ENCODE results near the gene INSIG1. TPM values are rescaled to one million over a fixed set of nuclear protein-coding genes. Genes with fewer than 3 reads are reported as not detected.

INSIG1 gene
- total and polyA plus RNA-seq, 4 donors = 54.2 to 264 (median 119) TPM

- H3K27ac ChIP-seq (ENCODE audit: low read depth in 1 of 2, low read length in 1 of 2) = no peak overlapping the region
- H3K36me3 ChIP-seq (ENCODE audit: control insufficient read depth in 4 of 4, insufficient read depth in 4 of 4, low read length in 4 of 4) = no peaks in the 10 kb centered on the region
- ATAC-seq (ENCODE audit: insufficient read depth, low FRiP score) = no peak
- H3K9ac ChIP-seq (ENCODE audit: insufficient read depth in 1 of 2, low read length in 2 of 2) = no peak overlapping the region
- TF ChIP-seq CTCF (IDR thresholded peaks at IDR 0.05; ENCODE audit: control extremely low read depth, extremely low read depth) = no peak
- H3K27me3 ChIP-seq (ENCODE audit: control insufficient read depth in 3 of 3, insufficient read depth in 3 of 3, low read length in 2 of 3) = no peaks in the 10 kb centered on the region
- DNase-seq = no peak
- no peak overlapping the region for H3K4me3 ChIP-seq
- peaks cover 0 to 7% (median 0%) of the 10 kb centered on the region in 4 donors for H3K9me3 ChIP-seq (ENCODE audit: control insufficient read depth in 4 of 4, insufficient read depth in 3 of 4, low read length in 3 of 4)
- WGBS, 2 donors = 82% methylated on average over 8 of the region's 8 CpGs
- H3K4me1 ChIP-seq (ENCODE audit: control insufficient read depth in 5 of 5, insufficient read depth in 5 of 5, low read length in 5 of 5) = peaks cover 0 to 12% (median 7%) of the 10 kb centered on the region in 5 donors
Measured at GRCh38 chr7:155293721-155294510, 3.8 kb upstream of the INSIG1 start.

DNA sequence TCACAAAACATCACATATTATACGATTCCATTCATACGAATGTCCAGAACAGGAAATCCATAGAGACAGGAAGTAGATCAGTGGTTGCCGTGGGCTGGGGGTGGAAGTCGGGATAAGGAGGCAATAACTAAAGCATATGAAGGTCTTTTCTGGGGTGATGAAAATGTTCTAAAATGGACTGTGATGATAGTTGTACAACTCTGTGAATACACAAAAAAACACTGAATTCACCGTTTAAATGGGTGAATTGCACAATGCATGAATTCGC lies 3.2 kb upstream of the INSIG1 start:
- no peak overlapping the region for H3K27ac ChIP-seq (ENCODE audit: low read depth in 1 of 2, low read length in 1 of 2)
- H3K4me3 ChIP-seq = no peak overlapping the region
- ATAC-seq (ENCODE audit: insufficient read depth, low FRiP score) = no peak
- H3K36me3 ChIP-seq (ENCODE audit: control insufficient read depth in 4 of 4, insufficient read depth in 4 of 4, low read length in 4 of 4) = no peaks in the 10 kb centered on the region
- TF ChIP-seq CTCF (IDR thresholded peaks at IDR 0.05; ENCODE audit: control extremely low read depth, extremely low read depth) = no peak
- no peak for DNase-seq
- H3K9ac ChIP-seq (ENCODE audit: insufficient read depth in 1 of 2, low read length in 2 of 2) = no peak overlapping the region
- H3K4me1 ChIP-seq (ENCODE audit: control insufficient read depth in 5 of 5, insufficient read depth in 5 of 5, low read length in 5 of 5) = peaks cover 1 to 15% (median 11%) of the 10 kb centered on the region in 5 donors
- H3K9me3 ChIP-seq (ENCODE audit: control insufficient read depth in 4 of 4, insufficient read depth in 3 of 4, low read length in 3 of 4) = peaks cover 0 to 7% (median 0%) of the 10 kb centered on the region in 4 donors
- no peaks in the 10 kb centered on the region for H3K27me3 ChIP-seq (ENCODE audit: control insufficient read depth in 3 of 3, insufficient read depth in 3 of 3, low read length in 2 of 3)
- 55 to 61% methylated on average over 6 of the region's 6 CpGs for WGBS, 2 donors

GRCh38 chr7:155295511-155295910 lies 2.2 kb upstream of the INSIG1 start:
- Histone ChIP-seq H3K9me3 (ENCODE audit: control insufficient read depth in 4 of 4, insufficient read depth in 3 of 4, low read length in 3 of 4) (peaks cover 0 to 7% (median 0%) of the 10 kb centered on the region in 4 donors), H3K4me1 (ENCODE audit: control insufficient read depth in 5 of 5, insufficient read depth in 5 of 5, low read length in 5 of 5) (peaks cover 5 to 19% (median 13%) of the 10 kb centered on the region in 5 donors), H3K27me3 (ENCODE audit: control insufficient read depth in 3 of 3, insufficient read depth in 3 of 3, low read length in 2 of 3) (no peaks in the 10 kb centered on the region), H3K9ac (ENCODE audit: insufficient read depth in 1 of 2, low read length in 2 of 2) (no peak overlapping the region), H3K27ac (ENCODE audit: low read depth in 1 of 2, low read length in 1 of 2) (no peak overlapping the region), H3K36me3 (ENCODE audit: control insufficient read depth in 4 of 4, insufficient read depth in 4 of 4, low read length in 4 of 4) (no peaks in the 10 kb centered on the region), H3K4me3 (no peak overlapping the region)
- ATAC-seq (ENCODE audit: insufficient read depth, low FRiP score) (no peak), DNase-seq (no peak)
- TF ChIP-seq CTCF (IDR thresholded peaks at IDR 0.05; ENCODE audit: control extremely low read depth, extremely low read depth) = no peak
- WGBS, 2 donors = 89 to 95% methylated on average over 7 of the region's 7 CpGs
